Neural progenitor cell (in vitro differentiated cells): ENCODE measurements around the gene TAF4B. TPM values are rescaled to one million over a fixed set of nuclear protein-coding genes. Genes with fewer than 3 reads are reported as not detected.

ENCODE experiments used
- DNase-seq: peaks from one replicate; pipeline ENCODE4 v3.0.0-alpha.2; 2016; ENCODE audit warnings: low spot score
- H2AFZ ChIP-seq: fragments of 200-600 bp; sonication (generic); replicated peaks from 2 replicates; pipeline ENCODE4 v1.6.1; 2016; ENCODE audit warnings: antibody characterized with exemption
- H3F3A ChIP-seq: fragments of 200-600 bp; sonication (generic); 2 replicates; pipeline ENCODE4 v1.6.1; 2016; ENCODE audit warnings: antibody characterized with exemption, low read depth
- H3K27ac ChIP-seq: fragments of 200-600 bp; sonication (generic); 2 replicates; pipeline ENCODE4 v1.5.1; 2016; ENCODE audit warnings: mild to moderate bottlenecking
- H3K27me3 ChIP-seq: fragments of 200-600 bp; sonication (generic); 2 replicates; pipeline ENCODE4 v1.6.1; 2016; ENCODE audit warnings: mild to moderate bottlenecking, moderate library complexity
- H3K36me3 ChIP-seq: fragments of 200-600 bp; sonication (generic); 2 replicates; pipeline ENCODE4 v1.5.1; 2016
- H3K4me1 ChIP-seq: fragments of 200-600 bp; sonication (generic); 2 replicates; pipeline ENCODE4 v1.6.1; 2016; ENCODE audit warnings: mixed run types
- H3K4me2 ChIP-seq: fragments of 200-600 bp; sonication (generic); 2 replicates; pipeline ENCODE4 v1.6.1; 2016
- H3K4me3 ChIP-seq: fragments of 200-600 bp; sonication (generic); 2 replicates; pipeline ENCODE4 v1.5.1; 2016
- H3K79me2 ChIP-seq: fragments of 200-600 bp; sonication (generic); 2 replicates; pipeline ENCODE4 v1.6.1; 2016; ENCODE audit warnings: low read depth
- H3K9ac ChIP-seq: fragments of 200-600 bp; sonication (generic); 2 replicates; pipeline ENCODE4 v1.6.1; 2016
- H3K9me3 ChIP-seq: fragments of 200-600 bp; sonication (generic); 2 replicates; pipeline ENCODE4 v1.5.1; 2016; ENCODE audit warnings: low read depth
- H4K20me1 ChIP-seq: fragments of 200-600 bp; sonication (generic); 2 replicates; pipeline ENCODE4 v1.6.1; 2016; ENCODE audit warnings: low read depth
- H3K27ac Mint-ChIP-seq: 3 replicates; pipeline ENCODE4 v1.8.0; 2021; ENCODE audit warnings: mixed read lengths
- H3K27me3 Mint-ChIP-seq: 2 replicates; pipeline ENCODE4 v1.8.0; 2022; ENCODE audit warnings: low read depth, mild to moderate bottlenecking, inconsistent platforms, moderate library complexity, mixed read lengths; ENCODE audit not compliant: insufficient read depth
- H3K36me3 Mint-ChIP-seq: 3 replicates; pipeline ENCODE4 v1.8.0; 2021; ENCODE audit warnings: mixed read lengths
- H3K4me1 Mint-ChIP-seq: 3 replicates; pipeline ENCODE4 v1.8.0; 2021; ENCODE audit warnings: mixed read lengths
- H3K4me3 Mint-ChIP-seq: 3 replicates; pipeline ENCODE4 v1.8.0; 2021; ENCODE audit warnings: mild to moderate bottlenecking, moderate library complexity, mixed read lengths
- H3K9me3 Mint-ChIP-seq: 3 replicates; pipeline ENCODE4 v1.8.0; 2020; ENCODE audit warnings: mixed read lengths
- EZH2 ChIP-seq: fragments of 200-600 bp; sonication (generic); IDR thresholded peaks from 2 replicates; pipeline ENCODE4 v1.6.1; 2017; ENCODE audit warnings: antibody characterized with exemption, mild to moderate bottlenecking, moderate library complexity
- EZH2phosphoT487 ChIP-seq: fragments of 200-600 bp; sonication (generic); IDR thresholded peaks from 2 replicates; pipeline ENCODE4 v1.6.1; 2017; ENCODE audit warnings: antibody characterized with exemption
- total RNA-seq: library from RNA; depleted of rRNA; stranded (reverse); fragments of >200 nt; gene quantifications from 2 replicates; pipeline ENCODE4 v1.2.3, GENCODE V29; 2015; ENCODE audit warnings: low replicate concordance
- TF ChIP-seq, protein P1 (sequence below): fragments of 200-600 bp; sonication (generic); IDR thresholded peaks from 2 replicates; pipeline ENCODE4 v1.5.1; 2017; ENCODE audit warnings: antibody characterized with exemption, mild to moderate bottlenecking

Gene TAF4B
- total RNA-seq, 1 donor from 2014 or later: 6.9 TPM

GRCh38 chr18:26271917-26272549 lies 45.8 kb downstream of the TAF4B start:
- no peaks in the 10 kb centered on the region for H4K20me1 ChIP-seq
- Mint-ChIP-seq H3K4me3 (no peak overlapping the region), H3K9me3 (no peaks in the 10 kb centered on the region), H3K27ac (no peak overlapping the region), H3K36me3 (peaks cover 6% of the 10 kb centered on the region), H3K27me3 (no peaks in the 10 kb centered on the region), H3K4me1 (no peaks in the 10 kb centered on the region)
- peaks cover 3% of the 10 kb centered on the region for H3K4me1 ChIP-seq
- no peak for DNase-seq
- H3K4me3 ChIP-seq: no peak overlapping the region
- no peaks in the 10 kb centered on the region for H3F3A ChIP-seq
- H2AFZ ChIP-seq: no peak overlapping the region
- H3K27me3 ChIP-seq: no peaks in the 10 kb centered on the region
- H3K36me3 ChIP-seq: no peaks in the 10 kb centered on the region
- no peak overlapping the region for H3K9ac ChIP-seq
- no peaks in the 10 kb centered on the region for H3K79me2 ChIP-seq
- TF ChIP-seq EZH2phosphoT487 (no peak), EZH2 (no peak)
- TF ChIP-seq, protein P1, sequence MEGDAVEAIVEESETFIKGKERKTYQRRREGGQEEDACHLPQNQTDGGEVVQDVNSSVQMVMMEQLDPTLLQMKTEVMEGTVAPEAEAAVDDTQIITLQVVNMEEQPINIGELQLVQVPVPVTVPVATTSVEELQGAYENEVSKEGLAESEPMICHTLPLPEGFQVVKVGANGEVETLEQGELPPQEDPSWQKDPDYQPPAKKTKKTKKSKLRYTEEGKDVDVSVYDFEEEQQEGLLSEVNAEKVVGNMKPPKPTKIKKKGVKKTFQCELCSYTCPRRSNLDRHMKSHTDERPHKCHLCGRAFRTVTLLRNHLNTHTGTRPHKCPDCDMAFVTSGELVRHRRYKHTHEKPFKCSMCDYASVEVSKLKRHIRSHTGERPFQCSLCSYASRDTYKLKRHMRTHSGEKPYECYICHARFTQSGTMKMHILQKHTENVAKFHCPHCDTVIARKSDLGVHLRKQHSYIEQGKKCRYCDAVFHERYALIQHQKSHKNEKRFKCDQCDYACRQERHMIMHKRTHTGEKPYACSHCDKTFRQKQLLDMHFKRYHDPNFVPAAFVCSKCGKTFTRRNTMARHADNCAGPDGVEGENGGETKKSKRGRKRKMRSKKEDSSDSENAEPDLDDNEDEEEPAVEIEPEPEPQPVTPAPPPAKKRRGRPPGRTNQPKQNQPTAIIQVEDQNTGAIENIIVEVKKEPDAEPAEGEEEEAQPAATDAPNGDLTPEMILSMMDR: no peak
- H3K27ac ChIP-seq: no peak overlapping the region
- H3K9me3 ChIP-seq: no peaks in the 10 kb centered on the region
- H3K4me2 ChIP-seq: no peak overlapping the region

GRCh38 chr18:26277374-26277773 lies 51.1 kb downstream of the TAF4B start:
- no peak for TF ChIP-seq EZH2phosphoT487
- TF ChIP-seq, protein P1: no peak
- no peak for TF ChIP-seq EZH2
- no peak overlapping the region for H3K4me3 ChIP-seq
- no peaks in the 10 kb centered on the region for H4K20me1 ChIP-seq
- no peak overlapping the region for H3K9ac ChIP-seq
- H2AFZ ChIP-seq: no peak overlapping the region
- H3K9me3 Mint-ChIP-seq: peaks cover 11% of the 10 kb centered on the region
- no peaks in the 10 kb centered on the region for H3K4me1 Mint-ChIP-seq
- no peak overlapping the region for H3K4me3 Mint-ChIP-seq
- no peak overlapping the region for H3K27ac ChIP-seq
- H3K36me3 ChIP-seq: no peaks in the 10 kb centered on the region
- H3F3A ChIP-seq: no peaks in the 10 kb centered on the region
- no peaks in the 10 kb centered on the region for H3K27me3 ChIP-seq
- H3K4me1 ChIP-seq: peaks cover 3% of the 10 kb centered on the region
- no peaks in the 10 kb centered on the region for H3K27me3 Mint-ChIP-seq
- H3K9me3 ChIP-seq: no peaks in the 10 kb centered on the region
- no peak overlapping the region for H3K27ac Mint-ChIP-seq
- H3K36me3 Mint-ChIP-seq: peaks cover 12% of the 10 kb centered on the region
- DNase-seq: no peak
- H3K4me2 ChIP-seq: no peak overlapping the region
- H3K79me2 ChIP-seq: no peaks in the 10 kb centered on the region

- H3K9me3 ChIP-seq: no peaks in the 10 kb centered on the region
- no peak overlapping the region for H3K9ac ChIP-seq
- no peaks in the 10 kb centered on the region for H3K79me2 ChIP-seq
- H3K4me3 ChIP-seq: no peak overlapping the region
- no peak overlapping the region for H3K27ac Mint-ChIP-seq
- H3K4me1 Mint-ChIP-seq: no peaks in the 10 kb centered on the region
- H2AFZ ChIP-seq: no peak overlapping the region
- peaks cover 26% of the 10 kb centered on the region for H3K36me3 Mint-ChIP-seq
- no peak overlapping the region for H3K27ac ChIP-seq
- no peaks in the 10 kb centered on the region for H3K27me3 ChIP-seq
- no peaks in the 10 kb centered on the region for H3K4me1 ChIP-seq
- H3K4me2 ChIP-seq: no peak overlapping the region
- no peaks in the 10 kb centered on the region for H4K20me1 ChIP-seq
- peaks cover 20% of the 10 kb centered on the region for H3K9me3 Mint-ChIP-seq
- TF ChIP-seq EZH2 (no peak), EZH2phosphoT487 (no peak)
- TF ChIP-seq, protein P1: no peak
- no peaks in the 10 kb centered on the region for H3K27me3 Mint-ChIP-seq
- H3K36me3 ChIP-seq: no peaks in the 10 kb centered on the region
- H3F3A ChIP-seq: no peaks in the 10 kb centered on the region
- no peak overlapping the region for H3K4me3 Mint-ChIP-seq
- DNase-seq: no peak
Measured at GRCh38 chr18:26279428-26279827, 53.2 kb downstream of the TAF4B start.
